NCI-H146 (cell line): ENCODE data around the gene OR6K2.

Experiments used
- DNase-seq: peaks from one replicate; lab custom pipeline; 2025; lab: John Stamatoyannopoulos, UW

OR6K2 gene

GRCh38 chr1:158686111-158687009 is 14.1 kb downstream of the OR6K2 start, which contains the start of gene SPTA1:
TSS of gene SPTA1 (minus strand) at chr1:158686715. CDS start at chr1:158686517, 198 bp downstream.
- DNase-seq = no peak

GRCh38 chr1:158685085-158685484 is 15.4 kb downstream of the OR6K2 start:
- DNase-seq = no peak

GRCh38 chr1:158681606-158682005 is 18.8 kb downstream of the OR6K2 start:
- DNase-seq = no peak

GRCh38 chr1:158679289-158679688 is 21.2 kb downstream of the OR6K2 start:
- DNase-seq = no peak

GRCh38 chr1:158675563-158676323 is 24.7 kb downstream of the OR6K2 start:
- DNase-seq = no peak

- DNase-seq = no peak
These were observed 26.1 kb downstream of the OR6K2 start for GRCh38 chr1:158674302-158674701.

GRCh38 chr1:158666037-158666436 is 34.4 kb downstream of the OR6K2 start:
- DNase-seq = no peak

GRCh38 chr1:158654571-158654970 is 45.9 kb downstream of the OR6K2 start:
- no peak for DNase-seq

- DNase-seq = no peak
These were observed 46.4 kb downstream of the OR6K2 start for GRCh38 chr1:158654086-158654485.

- no peak for DNase-seq
These were observed 47.6 kb downstream of the OR6K2 start for GRCh38 chr1:158652721-158653334.
